GM12878 (cell line): Measurements from ENCODE around the gene TOMM40L. TPM values are rescaled to one million over a fixed set of nuclear protein-coding genes. Genes with fewer than 3 reads are reported as not detected.

Source experiments
- ATAC-seq: fragments of 200-7000 bp; cut with Tn5 transposase; 3 replicates; pipeline ENCODE4 v1.9.1; 2020; ENCODE audit warnings: mild to moderate bottlenecking, moderate library complexity
- BruUV-seq: library from RNA; stranded (reverse); fragments of 400-500 nt; replicated peaks from 2 replicates; lab custom pipeline; 2021; lab: Mats Ljungman, UMichigan
- CTCF ChIA-PET: fragments of 300-600 bp; sonication (Branson Sonifier 250); formaldehyde crosslinking; extraction: SDS; loops from one replicate; lab custom pipeline; 2021; ENCODE audit warnings: inconsistent platforms; lab: Yijun Ruan, JAX
- POLR2A ChIA-PET: fragments of 350-600 bp; formaldehyde crosslinking; extraction: SDS; loops from one replicate; lab custom pipeline; 2021; ENCODE audit warnings: inconsistent platforms; lab: Charles Lee
- RAD21 ChIA-PET: fragments of 300-600 bp; sonication (Branson Sonifier 250); formaldehyde crosslinking; loops from one replicate; lab custom pipeline; 2023; ENCODE audit warnings: antibody characterized with exemption; ENCODE audit not compliant: unreplicated experiment; lab: Charles Lee
- SMC1A ChIA-PET: fragments of 300-600 bp; sonication (Branson Sonifier 250); formaldehyde crosslinking; loops from one replicate; lab custom pipeline; 2023; ENCODE audit not compliant: unreplicated experiment, uncharacterized antibody; lab: Charles Lee
- DNase-seq: peaks from one replicate; pipeline ENCODE4 v3.0.0-alpha.2; 2011; ENCODE audit warnings: low read depth, low spot score
- FAIRE-seq: peaks from 3 replicates; lab custom pipeline; 2011; peaks lifted over from hg19 to GRCh38; lab: Jason Lieb, UNC
- H2AFZ ChIP-seq: 2 replicates; pipeline ENCODE4 v1.6.0; 2011; ENCODE audit warnings: low read depth, low read length, control low read depth; ENCODE audit not compliant: control insufficient read depth
- H3K27ac ChIP-seq: 2 replicates; pipeline ENCODE4 v1.5.1; 2011; ENCODE audit warnings: control low read depth; ENCODE audit not compliant: control insufficient read depth, insufficient read depth
- H3K27me3 ChIP-seq, 2 experiments: replicated peaks in 1 of 2; 2 replicates each; pipeline versions ENCODE4 v1.6.0 to v1.6.1; 2011; ENCODE audit warnings: low read length in 1 of 2; ENCODE audit not compliant: control insufficient read depth in 2 of 2, insufficient read depth in 2 of 2
- H3K36me3 ChIP-seq, 2 experiments: 2 replicates each; pipeline ENCODE4 v1.5.1; 2011; ENCODE audit warnings: low read length in 1 of 2; ENCODE audit not compliant: control insufficient read depth in 2 of 2, insufficient read depth in 2 of 2
- H3K4me1 ChIP-seq: 2 replicates; pipeline ENCODE4 v1.6.1; 2011; ENCODE audit warnings: mild to moderate bottlenecking, low read length, moderate library complexity, mixed read lengths; ENCODE audit not compliant: control insufficient read depth, insufficient read depth
- H3K4me2 ChIP-seq: 2 replicates; pipeline ENCODE4 v1.6.0; 2011; ENCODE audit warnings: control low read depth; ENCODE audit not compliant: control insufficient read depth, insufficient read depth
- H3K4me3 ChIP-seq: fragments of 200-600 bp; sonication (generic); 2 replicates; pipeline ENCODE4 v1.5.1; 2016
- H3K79me2 ChIP-seq: 2 replicates; pipeline ENCODE4 v1.6.0; 2011; ENCODE audit warnings: low read length; ENCODE audit not compliant: control insufficient read depth, insufficient read depth
- H3K9ac ChIP-seq: 2 replicates; pipeline ENCODE4 v1.8.0; 2011; ENCODE audit warnings: low read length, control low read depth, mixed read lengths; ENCODE audit not compliant: control insufficient read depth, insufficient read depth
- H3K9me3 ChIP-seq: replicated peaks from 3 replicates; pipeline ENCODE4 v1.5.1; 2011; ENCODE audit warnings: mild to moderate bottlenecking, low read length; ENCODE audit not compliant: control insufficient read depth, insufficient read depth
- H4K20me1 ChIP-seq: 2 replicates; pipeline ENCODE4 v1.6.0; 2011; ENCODE audit not compliant: control insufficient read depth, insufficient read depth
- FOS ChIP-seq: IDR thresholded peaks from 3 replicates; pipeline ENCODE4 v1.6.1; 2011; ENCODE audit warnings: borderline replicate concordance; ENCODE audit not compliant: insufficient read length; ENCODE audit errors: extremely low read depth
- IKZF2 ChIP-seq, 2 experiments: fragments of 450-650 bp; IDR thresholded peaks; 2 replicates each; pipeline ENCODE4 v1.6.1; 2017; ENCODE audit warnings: mild to moderate bottlenecking in 2 of 2, moderate library complexity in 2 of 2
- JUNB ChIP-seq: IDR thresholded peaks from 2 replicates; pipeline ENCODE4 v1.6.1; 2016; ENCODE audit warnings: antibody characterized with exemption, mild to moderate bottlenecking
- WGBS: methylation state at CpG from one replicate; pipeline ENCODE4 v1.1.6; 2016; ENCODE audit warnings: low lambda C conversion rate; ENCODE audit not compliant: insufficient replicate concordance, insufficient coverage; ENCODE audit errors: missing lambda C conversion rate; 5-methylcytosine and 5-hydroxymethylcytosine counted together
- in situ Hi-C: fragments of 300-500 bp; cut with MboI; formaldehyde crosslinking; loops from 9 replicates; pipeline ENCODE4 v1.14.3; 2018; ENCODE audit warnings: mixed read lengths
- intact Hi-C: fragments of 100-400 bp; cut with micrococcal nuclease; formaldehyde crosslinking; loops from one replicate; pipeline ENCODE4 v1.14.2; 2022; ENCODE audit not compliant: unreplicated experiment
- polyA plus RNA-seq, 11 experiments: library from polyadenylated mRNA; depleted of rRNA in 4 of 11; unstranded in 6 of 11; stranded (reverse) in 5 of 11; fragments of >200 nt; fragmentation: Nextera tagmentation in 4 of 11; fragmentation: Illumina TruSeq in 1 of 11; extraction: Ambion mirVana in 4 of 11; extraction: Trizol in 1 of 11; gene quantifications; 1 replicate in 1 of 11; 2 replicates in 10 of 11; pipeline versions ENCODE4 v1.2.1 to v1.2.3, GENCODE V29; 2011 to 2016; ENCODE audit warnings: inconsistent platforms in 2 of 11, missing spikeins in 2 of 11, low read depth in 1 of 11
- total RNA-seq, 4 experiments: library from RNA; depleted of rRNA in 3 of 4; stranded (reverse); fragments of >200 nt in 3 of 4; fragmentation: Illumina TruSeq in 1 of 4; extraction: Trizol in 1 of 4; gene quantifications; 2 replicates each; pipeline versions ENCODE4 v1.2.1 to v1.2.3, GENCODE V29; 2013 to 2021
- TF ChIP-seq, protein P1 (sequence below), 3 experiments: IDR thresholded peaks in 2 of 3; conservative IDR thresholded peaks in 1 of 3; 2 replicates each; pipeline ENCODE4 v1.5.1; 2011; ENCODE audit warnings: low read depth in 3 of 3, low read length in 3 of 3, mild to moderate bottlenecking in 3 of 3, control low read depth in 2 of 3, moderate library complexity in 2 of 3, inconsistent platforms in 1 of 3, mixed read lengths in 1 of 3; ENCODE audit not compliant: control insufficient read depth in 2 of 3, insufficient read depth in 1 of 3; ENCODE audit errors: extremely low read depth in 1 of 3
- TF ChIP-seq, protein P2 (sequence below): fragments of 450-650 bp; IDR thresholded peaks from 2 replicates; pipeline ENCODE4 v1.6.1; 2018; ENCODE audit warnings: mild to moderate bottlenecking, low read depth, moderate library complexity; ENCODE audit not compliant: partially characterized antibody

TOMM40L gene
- total and polyA plus RNA-seq, 10 of the 15 experiments (the other 5 are each of a cell fraction or from before 2014, with no cell fraction given), result 5.9 to 21.6 (median 15.7) TPM

DNA sequence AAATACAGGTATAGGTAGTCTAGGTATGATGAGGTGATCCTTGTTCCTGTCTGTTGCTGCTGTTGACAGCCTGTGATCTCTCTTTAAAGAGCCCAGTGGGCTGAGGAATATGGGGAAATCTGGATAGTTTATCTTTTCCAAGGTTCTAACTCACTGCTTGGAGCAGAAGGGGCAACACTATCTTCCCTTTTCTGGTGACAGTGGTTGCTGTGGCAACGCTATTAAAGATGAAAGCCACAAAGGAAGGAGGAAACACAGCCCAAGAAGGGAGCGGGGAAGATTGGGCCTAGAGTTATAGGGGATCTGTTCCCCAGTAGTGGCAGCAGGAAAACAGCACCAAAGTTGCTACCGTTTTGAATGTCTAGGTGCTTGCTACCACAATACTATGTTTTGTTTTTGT, 41.5 kb downstream of the TOMM40L start:
- POLR2A ChIA-PET, result no interaction called here
- in situ Hi-C loops, result no loop called here
- no peak for FAIRE-seq

More for the DNA sequence above, 41.5 kb downstream of the TOMM40L start:
- BruUV-seq, result no TSS peak
- CTCF ChIA-PET, result interaction anchor here (1.3 to 2.0 kb wide), 2 partner anchors 22 to 64 kb away, joined by 3 to 7 read pairs; no protein-coding TSS in a partner anchor
- no peaks in the 10 kb centered on the region for H3K4me1 ChIP-seq
- H3K79me2 ChIP-seq, result no peaks in the 10 kb centered on the region
- TF ChIP-seq JUNB, result no peak
- TF ChIP-seq IKZF2 (IDR thresholded peaks at IDR 0.05), result no peak
- TF ChIP-seq, protein P1, sequence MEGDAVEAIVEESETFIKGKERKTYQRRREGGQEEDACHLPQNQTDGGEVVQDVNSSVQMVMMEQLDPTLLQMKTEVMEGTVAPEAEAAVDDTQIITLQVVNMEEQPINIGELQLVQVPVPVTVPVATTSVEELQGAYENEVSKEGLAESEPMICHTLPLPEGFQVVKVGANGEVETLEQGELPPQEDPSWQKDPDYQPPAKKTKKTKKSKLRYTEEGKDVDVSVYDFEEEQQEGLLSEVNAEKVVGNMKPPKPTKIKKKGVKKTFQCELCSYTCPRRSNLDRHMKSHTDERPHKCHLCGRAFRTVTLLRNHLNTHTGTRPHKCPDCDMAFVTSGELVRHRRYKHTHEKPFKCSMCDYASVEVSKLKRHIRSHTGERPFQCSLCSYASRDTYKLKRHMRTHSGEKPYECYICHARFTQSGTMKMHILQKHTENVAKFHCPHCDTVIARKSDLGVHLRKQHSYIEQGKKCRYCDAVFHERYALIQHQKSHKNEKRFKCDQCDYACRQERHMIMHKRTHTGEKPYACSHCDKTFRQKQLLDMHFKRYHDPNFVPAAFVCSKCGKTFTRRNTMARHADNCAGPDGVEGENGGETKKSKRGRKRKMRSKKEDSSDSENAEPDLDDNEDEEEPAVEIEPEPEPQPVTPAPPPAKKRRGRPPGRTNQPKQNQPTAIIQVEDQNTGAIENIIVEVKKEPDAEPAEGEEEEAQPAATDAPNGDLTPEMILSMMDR (IDR thresholded peaks at IDR 0.05 in 2 of 3, conservative IDR thresholded peaks at IDR 0.05 in 1 of 3; ENCODE audit: control insufficient read depth in 2 of 3, extremely low read depth in 1 of 3, insufficient read depth in 1 of 3, low read depth in 3 of 3, low read length in 3 of 3), result no peak
- TF ChIP-seq, protein P2, sequence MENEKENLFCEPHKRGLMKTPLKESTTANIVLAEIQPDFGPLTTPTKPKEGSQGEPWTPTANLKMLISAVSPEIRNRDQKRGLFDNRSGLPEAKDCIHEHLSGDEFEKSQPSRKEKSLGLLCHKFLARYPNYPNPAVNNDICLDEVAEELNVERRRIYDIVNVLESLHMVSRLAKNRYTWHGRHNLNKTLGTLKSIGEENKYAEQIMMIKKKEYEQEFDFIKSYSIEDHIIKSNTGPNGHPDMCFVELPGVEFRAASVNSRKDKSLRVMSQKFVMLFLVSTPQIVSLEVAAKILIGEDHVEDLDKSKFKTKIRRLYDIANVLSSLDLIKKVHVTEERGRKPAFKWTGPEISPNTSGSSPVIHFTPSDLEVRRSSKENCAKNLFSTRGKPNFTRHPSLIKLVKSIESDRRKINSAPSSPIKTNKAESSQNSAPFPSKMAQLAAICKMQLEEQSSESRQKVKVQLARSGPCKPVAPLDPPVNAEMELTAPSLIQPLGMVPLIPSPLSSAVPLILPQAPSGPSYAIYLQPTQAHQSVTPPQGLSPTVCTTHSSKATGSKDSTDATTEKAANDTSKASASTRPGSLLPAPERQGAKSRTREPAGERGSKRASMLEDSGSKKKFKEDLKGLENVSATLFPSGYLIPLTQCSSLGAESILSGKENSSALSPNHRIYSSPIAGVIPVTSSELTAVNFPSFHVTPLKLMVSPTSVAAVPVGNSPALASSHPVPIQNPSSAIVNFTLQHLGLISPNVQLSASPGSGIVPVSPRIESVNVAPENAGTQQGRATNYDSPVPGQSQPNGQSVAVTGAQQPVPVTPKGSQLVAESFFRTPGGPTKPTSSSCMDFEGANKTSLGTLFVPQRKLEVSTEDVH, result no peak
- no peak for TF ChIP-seq FOS
- ATAC-seq (no peak), DNase-seq (no peak)
- H3K27ac ChIP-seq, result no peak overlapping the region
- no peaks in the 10 kb centered on the region for H3K36me3 ChIP-seq
- no peaks in the 10 kb centered on the region for H4K20me1 ChIP-seq
- no peaks in the 10 kb centered on the region for H3K9me3 ChIP-seq
- no peak overlapping the region for H3K4me2 ChIP-seq
- intact Hi-C loops, result no loop called here
- no peak overlapping the region for H3K9ac ChIP-seq
- RAD21 ChIA-PET, result no interaction called here
- WGBS, result 19% methylated on average over 3 of the region's 3 CpGs
- no peak overlapping the region for H3K4me3 ChIP-seq
- no peak overlapping the region for H2AFZ ChIP-seq
- SMC1A ChIA-PET, result no interaction called here
- H3K27me3 ChIP-seq, result no peaks in the 10 kb centered on the region
